MM.1S (cell line): ENCODE data around the gene KCNMA1.

Experiments
- DNase-seq: peaks from one replicate; pipeline ENCODE4 v3.0.0-alpha.2; 2015
- H2AFZ ChIP-seq: fragments of 300-600 bp; sonication (generic); 2 replicates; pipeline ENCODE4 v1.6.0; 2016; ENCODE audit warnings: antibody characterized with exemption, low read length
- H3F3A ChIP-seq: fragments of 300-600 bp; sonication (generic); 2 replicates; pipeline ENCODE4 v1.6.1; 2016; ENCODE audit warnings: mild to moderate bottlenecking, antibody characterized with exemption, low read length, moderate library complexity, mixed read lengths; ENCODE audit not compliant: insufficient read depth
- H3K27ac ChIP-seq: fragments of 300-600 bp; sonication (generic); 2 replicates; pipeline ENCODE4 v1.5.1; 2016; ENCODE audit warnings: mild to moderate bottlenecking, low read length
- H3K27me3 ChIP-seq: fragments of 300-600 bp; sonication (generic); replicated peaks from 2 replicates; pipeline ENCODE4 v1.6.0; 2016; ENCODE audit warnings: low read length; ENCODE audit not compliant: insufficient read depth
- H3K36me3 ChIP-seq: fragments of 300-600 bp; sonication (generic); replicated peaks from 2 replicates; pipeline ENCODE4 v1.6.1; 2016; ENCODE audit warnings: mild to moderate bottlenecking, low read length, mixed read lengths; ENCODE audit not compliant: insufficient read depth
- H3K4me1 ChIP-seq: fragments of 300-600 bp; sonication (generic); 2 replicates; pipeline ENCODE4 v1.6.1; 2016; ENCODE audit warnings: low read length, mixed read lengths
- H3K4me2 ChIP-seq: fragments of 300-600 bp; sonication (generic); 2 replicates; pipeline ENCODE4 v1.6.0; 2016; ENCODE audit warnings: low read depth, low read length
- H3K4me3 ChIP-seq: fragments of 300-600 bp; sonication (generic); 2 replicates; pipeline ENCODE4 v1.5.1; 2016; ENCODE audit warnings: low read length, mixed read lengths
- H3K79me2 ChIP-seq: fragments of 300-600 bp; sonication (generic); 2 replicates; pipeline ENCODE4 v1.6.1; 2016; ENCODE audit warnings: mixed run types, low read length, mixed read lengths
- H3K9ac ChIP-seq: fragments of 300-600 bp; sonication (generic); 2 replicates; pipeline ENCODE4 v1.6.1; 2016; ENCODE audit warnings: low read length, mixed read lengths
- H3K9me2 ChIP-seq: fragments of 300-600 bp; sonication (generic); replicated peaks from 2 replicates; pipeline ENCODE4 v1.6.1; 2016; ENCODE audit warnings: mild to moderate bottlenecking, low read length, mixed read lengths; ENCODE audit not compliant: insufficient read depth
- H3K9me3 ChIP-seq: fragments of 300-600 bp; sonication (generic); replicated peaks from 2 replicates; pipeline ENCODE4 v1.6.1; 2016; ENCODE audit warnings: mild to moderate bottlenecking, low read length, mixed read lengths; ENCODE audit not compliant: insufficient read depth
- H4K20me1 ChIP-seq: fragments of 300-600 bp; sonication (generic); 2 replicates; pipeline ENCODE4 v1.6.1; 2016; ENCODE audit warnings: mild to moderate bottlenecking, low read length, moderate library complexity, mixed read lengths; ENCODE audit not compliant: insufficient read depth
- CTCF ChIP-seq: fragments of 300-600 bp; sonication (generic); IDR thresholded peaks from 2 replicates; pipeline ENCODE4 v1.5.1; 2016; ENCODE audit warnings: antibody characterized with exemption, low read length, mixed read lengths
- EZH2 ChIP-seq: fragments of 300-600 bp; sonication (generic); optimal IDR thresholded peaks from 2 replicates; pipeline ENCODE3; 2017; ENCODE audit warnings: low read depth, mild to moderate bottlenecking, antibody characterized with exemption, low read length, mixed read lengths
- EZH2phosphoT487 ChIP-seq: fragments of 300-600 bp; sonication (generic); IDR thresholded peaks from 2 replicates; pipeline ENCODE4 v1.6.1; 2018; ENCODE audit warnings: antibody characterized with exemption, low read length

KCNMA1 gene

GRCh38 chr10:77241350-77241725, 396.3 kb downstream of the KCNMA1 start:
- peaks cover 23% of the 10 kb centered on the region for H3K4me1 ChIP-seq
- 0 out of 2 replicates have a peak, but pooled peaks cover 4% of the 10 kb centered on the region for H3F3A ChIP-seq
- no peaks in the 10 kb centered on the region for H3K36me3 ChIP-seq
- no peaks in the 10 kb centered on the region for H3K9me2 ChIP-seq
- no peaks in the 10 kb centered on the region for H3K27me3 ChIP-seq
- H3K4me3 ChIP-seq, result no peak overlapping the region
- TF ChIP-seq EZH2phosphoT487 (no peak), EZH2 (no peak), CTCF (no peak)
- DNase-seq, result no peak
- H3K27ac ChIP-seq, result no peak overlapping the region
- H4K20me1 ChIP-seq, result no peaks in the 10 kb centered on the region
- H3K9ac ChIP-seq, result no peak overlapping the region
- no peak overlapping the region for H3K4me2 ChIP-seq
- H3K9me3 ChIP-seq, result no peaks in the 10 kb centered on the region
- no peaks in the 10 kb centered on the region for H3K79me2 ChIP-seq
- no peak overlapping the region for H2AFZ ChIP-seq

GRCh38 chr10:77240706-77241349, 396.8 kb downstream of the KCNMA1 start:
- TF ChIP-seq EZH2phosphoT487 (no peak), EZH2 (no peak), CTCF (no peak)
- H3K4me2 ChIP-seq, result no peak overlapping the region
- no peak overlapping the region for H3K27ac ChIP-seq
- no peaks in the 10 kb centered on the region for H3K9me3 ChIP-seq
- H3K4me3 ChIP-seq, result no peak overlapping the region
- H4K20me1 ChIP-seq, result no peaks in the 10 kb centered on the region
- no peak for DNase-seq
- H3K36me3 ChIP-seq, result no peaks in the 10 kb centered on the region
- H3K4me1 ChIP-seq, result peaks cover 18% of the 10 kb centered on the region
- H2AFZ ChIP-seq, result no peak overlapping the region
- H3K9ac ChIP-seq, result no peak overlapping the region
- 0 out of 2 replicates have a peak, but pooled peaks cover 4% of the 10 kb centered on the region for H3F3A ChIP-seq
- no peaks in the 10 kb centered on the region for H3K27me3 ChIP-seq
- H3K79me2 ChIP-seq, result no peaks in the 10 kb centered on the region
- H3K9me2 ChIP-seq, result no peaks in the 10 kb centered on the region

- DNase-seq, result no peak
- Histone ChIP-seq H4K20me1 (no peaks in the 10 kb centered on the region), H3K9me3 (no peaks in the 10 kb centered on the region), H3K27ac (no peak overlapping the region), H2AFZ (no peak overlapping the region), H3K27me3 (no peaks in the 10 kb centered on the region), H3K4me3 (no peak overlapping the region), H3K4me1 (peaks cover 13% of the 10 kb centered on the region), H3K79me2 (no peaks in the 10 kb centered on the region), H3F3A (0 out of 2 replicates have a peak, but pooled peaks cover 4% of the 10 kb centered on the region), H3K9me2 (no peaks in the 10 kb centered on the region), H3K4me2 (no peak overlapping the region), H3K9ac (no peak overlapping the region), H3K36me3 (no peaks in the 10 kb centered on the region)
- TF ChIP-seq CTCF, result no peak
- TF ChIP-seq EZH2phosphoT487, result no peak
- TF ChIP-seq EZH2, result no peak
Measured at GRCh38 chr10:77240041-77240652, 397.5 kb downstream of the KCNMA1 start.
